Stimulated activated CD8-positive, alpha-beta memory T cell treated with anti-CD3 and anti-CD28 coated beads, Interleukin-4, amount 100 ng/mL, for 48 hours (primary cell): ENCODE data around the gene COPG1.

Source experiments
- DNase-seq: peaks from one replicate; pipeline ENCODE4 v3.0.0-alpha.2; 2020

COPG1 gene

DNA sequence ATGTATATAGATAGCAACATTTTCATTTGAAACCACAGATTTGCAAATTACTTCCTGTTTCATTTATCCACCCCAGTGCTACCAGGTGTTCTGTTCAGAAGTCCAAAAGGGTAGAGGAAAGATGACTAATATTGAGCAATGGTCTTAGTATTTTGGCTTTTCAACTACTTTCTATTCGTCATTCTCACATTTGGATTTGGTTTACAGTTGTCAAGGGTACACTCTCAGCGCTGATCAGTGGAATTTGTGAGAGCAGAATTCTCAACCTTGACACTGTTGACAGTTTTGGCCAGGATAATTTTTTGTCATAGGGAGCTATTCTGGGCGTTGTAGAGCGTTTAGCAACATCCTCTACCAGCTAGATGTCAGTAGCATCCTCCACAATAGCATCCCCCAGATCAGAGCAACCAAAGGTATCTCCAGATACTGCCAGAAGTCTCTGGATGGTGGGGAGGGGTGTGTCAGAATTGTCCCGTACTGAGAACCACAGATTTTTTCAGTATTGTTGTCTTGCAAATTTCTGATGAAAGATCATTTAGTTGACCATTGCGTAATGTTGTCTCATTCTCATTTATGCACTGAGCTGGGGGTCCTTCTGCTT lies 33.4 kb downstream of the COPG1 start:
- DNase-seq: no peak

DNA sequence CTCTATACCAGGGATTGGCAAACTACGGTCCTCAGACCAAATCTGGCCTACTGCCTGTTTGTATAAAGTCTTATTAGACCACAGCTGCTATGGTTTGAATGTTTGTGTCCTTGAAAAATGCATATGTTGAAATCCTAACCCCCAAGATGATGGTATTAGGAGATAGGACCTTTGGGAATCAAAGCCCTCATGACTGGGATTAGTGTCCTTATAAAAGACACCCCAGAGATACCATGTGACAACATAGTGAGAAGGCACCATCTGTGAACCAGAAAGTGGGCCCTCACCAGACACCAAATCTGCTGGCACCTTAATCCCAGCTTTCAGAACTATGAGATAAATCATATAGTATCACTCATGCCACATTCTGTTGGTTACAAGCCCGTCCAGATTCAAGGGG lies 36.7 kb downstream of the COPG1 start:
- DNase-seq: no peak

DNA sequence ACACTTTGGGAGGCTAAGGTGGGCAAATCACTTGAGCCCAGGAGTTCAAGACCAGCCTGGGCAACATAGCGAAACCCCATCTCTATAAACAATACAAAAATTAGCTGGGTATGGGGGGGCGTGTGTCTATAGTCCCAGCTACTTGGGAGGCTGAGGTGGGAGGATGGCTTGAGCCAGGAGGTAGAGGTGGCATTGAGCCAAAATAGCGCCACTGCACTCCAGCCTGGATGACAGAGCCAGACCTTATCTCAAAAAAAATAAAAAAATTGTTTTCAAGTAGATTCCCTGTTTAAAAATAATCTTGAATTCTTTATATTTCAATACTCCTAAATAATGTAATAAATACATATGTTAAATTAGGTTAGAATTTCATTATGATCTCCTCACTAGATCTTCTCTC lies 39.0 kb downstream of the COPG1 start:
- DNase-seq: no peak

DNA sequence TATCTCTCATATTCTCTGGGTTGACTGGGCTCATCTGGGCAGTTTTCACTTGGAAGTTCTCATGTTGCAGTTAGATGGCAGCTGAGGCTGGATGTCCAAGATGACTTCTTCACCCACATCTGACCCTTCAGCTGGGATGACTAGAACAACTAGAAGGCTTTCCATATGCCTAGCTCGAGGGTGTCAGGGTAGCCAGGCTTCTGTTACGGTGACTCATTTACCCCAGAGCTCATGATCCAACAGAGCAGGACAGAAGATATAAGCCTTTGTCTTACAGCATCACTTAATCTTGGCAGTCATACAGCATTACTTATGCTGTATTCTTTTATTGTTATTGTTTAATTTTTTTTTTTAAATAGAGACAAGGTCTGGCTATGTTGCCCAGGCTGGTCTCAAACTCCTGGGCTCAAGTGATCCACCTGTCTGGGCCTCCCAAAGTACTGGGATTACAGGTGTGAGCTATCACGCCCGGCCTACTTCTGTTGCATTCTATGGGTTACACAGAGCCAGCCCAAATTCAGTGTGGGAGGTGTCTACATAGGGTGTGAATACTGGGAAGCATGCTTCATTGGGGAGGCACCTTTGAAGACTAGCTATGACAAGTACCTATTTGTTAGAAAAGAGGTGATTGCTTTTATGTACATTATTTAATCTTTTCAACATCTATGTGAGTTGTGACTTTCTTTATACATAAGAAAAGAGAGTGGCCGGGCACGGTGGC lies 40.0 kb downstream of the COPG1 start:
- DNase-seq: no peak

DNA sequence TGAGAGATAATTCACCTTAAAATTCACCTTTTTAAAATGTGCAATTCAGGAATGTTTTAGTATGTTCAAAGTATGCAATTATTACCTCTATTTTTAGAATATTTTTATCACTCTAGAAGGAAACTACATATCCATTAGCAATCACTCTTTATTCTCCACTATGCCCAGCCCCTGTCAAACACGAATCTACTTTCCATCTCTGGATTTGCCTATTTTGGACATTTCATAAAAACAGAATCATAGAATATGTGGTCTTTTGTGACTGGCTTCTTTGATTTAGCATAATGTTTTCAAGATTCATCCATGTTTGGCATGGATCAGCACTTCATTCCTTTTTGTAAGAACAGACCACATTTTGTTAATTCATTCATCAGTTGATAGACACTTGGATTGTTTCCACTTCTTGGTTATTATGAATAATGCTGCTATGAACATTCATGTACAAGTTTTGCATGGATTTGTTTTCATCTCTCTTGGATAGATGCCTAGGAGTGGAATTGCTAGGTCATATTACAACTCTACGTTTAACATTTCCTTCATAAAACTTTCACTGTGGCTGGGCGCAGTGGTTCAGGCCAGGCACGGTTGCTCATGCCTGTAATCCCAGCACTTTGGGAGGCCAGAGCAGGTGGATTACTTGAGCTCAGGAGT lies 42.0 kb downstream of the COPG1 start:
- no peak for DNase-seq

DNA sequence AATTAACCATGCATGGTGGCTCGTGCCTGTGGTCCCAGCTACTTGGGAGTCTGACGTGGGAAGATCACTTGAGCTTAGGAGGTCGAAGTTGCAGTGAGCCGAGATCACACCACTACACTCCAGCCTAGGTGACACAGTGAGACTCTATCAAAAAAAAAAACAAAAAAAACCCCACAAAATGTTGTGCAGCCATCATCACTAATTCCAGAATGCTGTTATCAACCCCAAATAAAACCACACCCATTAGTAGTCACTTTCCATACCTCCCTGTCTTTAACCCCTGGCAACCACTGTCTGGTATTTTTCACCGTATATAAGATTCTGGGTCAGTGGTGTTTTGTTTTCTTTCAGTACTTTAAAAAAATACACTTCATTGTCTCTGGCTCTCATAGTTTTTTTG lies 45.9 kb downstream of the COPG1 start:
- no peak for DNase-seq

DNA sequence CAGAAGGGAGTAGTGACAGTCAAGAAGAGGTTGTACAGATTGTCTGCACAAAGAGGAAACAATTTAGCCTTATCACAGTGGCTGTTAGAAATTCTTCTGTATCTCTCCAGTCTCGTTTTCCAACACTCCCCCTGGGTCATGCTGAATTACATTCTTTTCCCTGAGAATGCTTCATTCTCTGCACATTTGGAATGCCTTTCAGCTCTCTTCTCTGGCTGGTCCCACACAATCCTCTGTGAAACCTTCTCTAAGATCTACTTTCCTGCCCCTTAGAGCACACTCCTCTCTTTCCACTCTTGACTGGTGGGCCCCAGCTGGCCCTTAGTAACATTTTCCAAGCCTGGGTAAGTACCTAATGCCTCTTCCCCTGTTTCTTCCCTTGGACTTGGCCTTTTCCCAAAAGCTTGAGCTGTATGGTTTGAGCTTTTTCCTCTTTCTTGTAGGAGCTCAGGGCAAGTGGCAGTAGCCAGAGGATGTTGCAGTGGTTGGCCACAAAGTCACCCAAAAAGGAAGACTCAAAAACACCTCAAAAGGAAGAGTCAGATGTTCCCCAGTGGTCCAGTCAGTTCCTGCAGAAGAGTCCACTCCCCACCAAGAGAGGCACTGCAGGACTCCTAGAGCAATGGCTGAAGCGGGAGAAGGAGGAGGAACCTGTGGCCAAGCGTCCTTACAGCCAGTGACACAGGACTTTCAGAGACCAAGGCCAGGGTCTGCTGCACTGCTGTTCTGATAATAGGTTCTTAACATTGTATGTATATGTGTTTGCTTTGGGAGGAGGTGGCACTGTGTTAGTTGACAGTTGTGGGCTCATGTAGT lies 54.9 kb downstream of the COPG1 start:
- DNase-seq: no peak

DNA sequence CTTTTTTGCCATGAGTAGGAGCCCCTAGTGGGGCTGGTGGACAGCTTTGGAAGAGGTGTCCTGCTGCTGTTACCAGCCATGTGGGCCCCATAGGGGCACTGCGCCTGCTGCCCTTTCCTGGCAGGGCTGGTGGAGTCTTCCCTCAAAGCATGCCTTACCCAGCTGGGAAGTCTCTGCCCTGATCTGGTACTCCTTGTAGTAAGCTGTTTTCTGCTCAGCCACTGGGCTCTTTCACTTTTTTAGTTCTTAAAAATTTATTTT lies 55.5 kb downstream of the COPG1 start:
- DNase-seq: no peak

DNA sequence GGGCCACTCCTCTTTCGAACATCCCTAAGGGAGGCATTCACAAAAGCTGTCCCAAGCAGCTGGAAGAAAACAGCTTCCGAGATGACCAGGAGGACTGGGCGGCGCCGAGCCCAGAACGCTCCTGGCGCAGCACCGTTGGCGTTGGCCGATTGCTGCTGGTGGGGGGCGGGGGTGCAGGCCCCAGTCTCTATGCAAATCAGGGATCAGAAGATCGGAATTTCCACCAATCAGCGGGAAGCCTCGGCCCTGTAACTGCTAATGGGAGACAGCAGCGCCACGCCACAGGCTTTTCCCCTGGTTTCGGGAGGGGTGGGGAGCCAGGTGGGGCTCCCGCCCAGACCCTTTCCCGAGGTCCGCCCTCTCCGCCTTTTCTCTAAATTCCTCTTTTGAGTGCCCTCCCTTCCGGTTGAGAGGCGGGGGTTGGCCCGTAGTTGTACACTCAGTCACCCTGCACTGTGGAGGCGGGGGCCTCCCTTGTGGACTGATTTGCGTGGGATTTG lies 56.2 kb downstream of the COPG1 start:
- DNase-seq: no peak

DNA sequence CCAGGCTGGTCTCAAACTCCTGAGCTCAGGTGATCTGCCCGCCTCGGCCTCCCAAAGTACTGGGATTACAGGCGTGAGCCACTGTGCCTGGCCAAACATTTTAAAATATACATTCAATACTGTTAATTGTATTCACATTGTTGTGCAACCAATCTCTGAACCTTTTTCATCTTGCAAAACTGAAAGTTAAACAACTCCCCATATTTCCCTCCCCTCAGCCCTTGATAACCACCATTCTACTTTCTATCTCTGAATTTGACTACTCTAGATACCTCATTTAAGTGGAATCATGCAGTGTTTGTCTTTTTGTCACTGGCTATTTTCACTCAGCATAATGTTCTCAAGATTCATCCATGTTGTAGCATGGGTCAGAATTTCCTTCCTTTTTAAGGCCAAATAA lies 59.2 kb downstream of the COPG1 start:
- DNase-seq: no peak

DNA sequence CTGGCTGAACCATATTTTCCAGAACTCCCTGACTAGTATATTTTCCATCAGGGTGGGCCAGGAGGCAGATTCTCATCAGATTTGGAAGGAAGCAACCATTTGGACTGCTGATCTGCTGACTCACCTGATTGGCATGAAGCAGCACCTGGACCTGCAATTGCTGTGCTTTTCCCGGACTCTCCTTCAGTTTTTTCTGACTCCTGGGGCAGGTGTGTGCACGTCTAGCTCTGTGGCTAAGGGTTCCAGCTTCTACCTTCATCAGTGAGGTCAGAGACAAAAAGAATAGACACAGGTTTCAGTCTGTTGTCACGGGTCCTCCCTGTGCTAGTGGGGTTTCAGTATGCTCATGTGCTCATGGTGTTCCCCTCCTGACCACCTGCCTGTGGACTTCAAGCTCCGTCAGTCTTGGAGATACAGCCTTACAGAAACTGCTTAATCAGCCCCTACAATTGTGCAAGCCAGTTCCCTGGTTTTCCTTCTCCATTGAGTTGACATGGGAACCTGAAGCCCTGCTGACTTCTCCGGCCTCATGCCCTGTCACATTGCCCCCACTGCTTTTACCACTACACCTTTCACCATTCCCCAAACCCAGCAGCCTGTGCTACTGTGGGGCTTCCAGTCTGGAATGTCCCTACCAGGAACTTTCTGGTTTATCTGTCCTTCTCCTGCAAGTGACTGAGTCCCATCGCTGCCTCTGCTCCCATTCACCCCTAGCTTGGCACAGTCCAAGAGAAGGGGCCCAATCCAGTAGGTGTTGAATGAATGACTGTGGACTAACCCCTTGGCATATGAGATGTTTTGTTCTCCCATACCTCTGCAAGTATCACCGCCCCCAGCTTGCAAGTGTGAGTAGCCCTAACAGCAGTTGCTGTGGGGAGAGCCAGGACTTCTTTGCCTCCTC lies 61.0 kb downstream of the COPG1 start:
- DNase-seq: no peak

DNA sequence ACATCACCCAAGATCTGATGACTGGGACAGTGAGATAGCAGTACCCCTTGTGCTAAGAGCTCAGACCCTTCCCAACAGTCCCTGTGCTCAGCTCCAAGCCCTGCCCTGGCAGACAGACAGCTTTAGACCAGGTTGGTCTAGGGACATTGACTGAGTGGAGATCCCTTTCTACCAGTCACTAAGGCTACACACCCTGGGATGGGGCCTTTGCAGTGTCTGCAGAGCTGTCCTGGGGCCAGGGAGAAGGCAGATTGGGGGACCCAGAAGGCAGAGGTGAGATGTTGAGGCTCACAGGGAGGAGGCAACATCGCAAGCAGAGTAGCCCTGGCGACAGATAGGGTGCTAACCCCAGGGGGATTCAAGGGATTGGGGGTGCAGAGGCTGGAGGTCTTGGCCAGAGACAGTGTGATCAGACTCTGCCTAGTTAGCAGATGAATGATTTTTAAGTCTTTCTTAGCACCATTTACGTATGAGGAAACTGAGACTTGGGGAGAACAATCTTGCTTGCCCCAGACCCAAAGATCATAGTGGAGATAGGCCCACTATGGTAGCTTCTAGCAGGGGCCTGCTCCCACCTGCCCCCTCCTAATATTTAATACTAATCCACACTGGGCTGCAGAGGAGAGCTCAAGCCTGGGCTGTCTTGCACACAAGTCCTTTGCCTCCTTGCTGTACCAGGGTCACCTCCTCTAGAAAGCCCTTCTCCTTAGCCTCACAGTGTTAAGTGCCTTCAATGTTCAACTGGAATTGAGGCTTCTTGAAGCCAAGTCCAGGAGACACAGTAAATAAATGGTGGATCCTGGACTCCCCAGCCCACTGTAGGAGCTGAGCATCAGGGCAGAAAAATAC lies 61.9 kb downstream of the COPG1 start:
- DNase-seq: no peak

DNA sequence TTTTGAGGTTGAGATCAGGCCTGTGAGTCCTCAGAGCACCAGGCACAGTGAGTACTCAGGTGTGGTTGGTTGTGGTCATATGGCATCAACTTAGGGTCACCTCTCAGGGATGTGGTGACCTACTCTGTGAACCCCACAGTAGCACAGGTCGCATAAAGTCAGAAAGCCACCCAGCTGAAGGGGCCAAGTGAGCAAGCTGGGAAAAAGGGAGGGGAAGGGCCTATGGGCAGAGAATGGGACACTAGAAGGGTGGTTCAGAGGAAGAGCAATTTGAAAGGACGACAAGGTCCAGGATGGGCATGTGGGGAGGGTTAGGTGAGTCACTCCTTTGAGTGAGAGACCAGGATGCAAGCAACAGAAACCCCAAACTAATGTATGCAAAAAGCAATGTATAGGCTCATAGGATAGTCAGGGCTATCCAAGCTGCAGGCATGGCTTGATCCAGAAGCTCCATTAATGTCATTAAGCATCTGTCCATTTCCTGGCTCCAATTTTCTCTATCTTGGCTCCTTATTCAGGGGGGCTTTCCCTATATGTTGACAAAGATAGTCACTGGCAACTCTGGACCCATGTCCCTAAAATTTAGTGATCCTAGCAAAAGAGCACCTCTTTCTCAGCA lies 62.7 kb downstream of the COPG1 start:
- DNase-seq: no peak

DNA sequence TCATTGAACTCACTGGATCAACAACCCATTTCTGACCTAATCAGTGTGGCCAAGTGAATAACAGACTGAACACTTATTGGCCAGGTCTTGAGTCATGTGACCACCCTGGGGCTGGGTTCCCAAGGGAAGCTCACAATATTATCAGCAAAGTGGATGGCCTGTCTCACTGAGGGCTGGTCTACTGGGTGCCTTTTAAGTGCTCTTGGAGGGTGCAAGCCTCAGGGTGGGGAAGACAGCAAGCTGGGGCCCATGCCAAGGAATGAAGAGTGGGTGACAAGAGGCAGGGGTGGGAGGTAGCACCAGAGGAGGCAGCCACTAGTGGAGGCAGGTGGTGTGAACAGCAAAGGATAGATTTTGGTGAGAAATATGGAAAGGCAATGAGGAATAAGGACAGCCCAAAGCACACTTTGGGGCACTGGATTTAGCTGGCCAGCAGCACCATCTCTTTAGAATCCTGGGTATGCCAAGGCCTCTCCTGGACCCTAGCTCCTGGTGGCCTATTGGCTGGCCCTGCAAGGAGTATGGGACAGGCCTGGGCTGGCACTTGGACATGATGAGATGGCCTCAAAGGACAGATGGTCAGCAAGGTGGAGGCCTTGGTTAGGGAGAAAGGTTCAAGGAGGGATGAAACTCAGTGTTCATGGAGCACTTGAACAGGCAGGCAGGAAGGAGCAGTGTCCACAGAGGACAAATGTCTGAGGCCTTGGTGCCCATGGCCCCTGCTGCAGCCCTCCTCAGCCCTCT lies 63.4 kb downstream of the COPG1 start:
- DNase-seq: no peak

DNA sequence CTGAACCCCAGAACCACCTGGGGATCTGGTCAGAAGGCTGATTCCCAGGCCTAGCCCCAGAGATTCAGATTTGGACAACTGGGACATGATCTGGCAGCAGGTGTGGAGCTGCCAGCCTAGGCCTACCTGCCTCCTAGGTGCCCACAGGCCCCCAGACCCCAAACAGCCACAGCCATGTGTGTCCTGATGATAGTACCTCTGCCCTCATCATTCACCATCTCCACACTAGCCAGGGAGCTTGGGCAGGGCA lies 63.9 kb downstream of the COPG1 start:
- no peak for DNase-seq

DNA sequence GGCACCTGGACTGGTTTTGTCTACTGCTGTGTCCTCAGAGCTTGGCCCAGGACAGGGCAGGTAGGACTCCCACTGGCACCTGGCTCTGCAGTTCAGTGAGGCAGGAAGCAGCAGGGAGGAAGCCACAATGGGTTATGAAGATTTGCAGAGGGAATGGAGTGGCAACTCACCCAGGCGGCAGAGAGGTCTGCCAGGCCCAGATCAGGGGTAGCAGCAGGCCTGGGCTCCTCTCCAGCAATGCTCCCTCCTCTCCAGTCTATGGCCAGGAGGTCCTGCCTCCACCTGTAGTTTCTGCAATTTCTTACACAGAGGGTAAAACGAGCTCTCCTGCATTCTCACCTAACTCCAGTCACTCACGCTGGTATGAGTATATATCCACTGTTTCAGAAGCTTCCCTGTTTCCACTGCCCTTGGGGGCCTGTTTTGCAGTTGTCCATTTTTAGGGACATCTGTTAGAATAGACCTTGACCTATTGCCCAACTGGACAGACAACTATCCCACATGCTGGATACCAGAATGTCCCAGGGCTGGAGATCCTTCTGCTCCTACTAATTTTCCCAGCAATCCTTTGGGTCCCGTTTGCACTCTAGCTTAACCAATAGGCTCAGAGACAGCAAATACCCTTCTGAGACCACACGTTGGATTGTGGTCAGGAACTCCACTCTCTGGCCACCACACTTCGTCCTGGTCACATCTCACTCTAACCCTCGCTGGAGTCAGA lies 64.4 kb downstream of the COPG1 start:
- peak; percentile 33 for DNase-seq

DNA sequence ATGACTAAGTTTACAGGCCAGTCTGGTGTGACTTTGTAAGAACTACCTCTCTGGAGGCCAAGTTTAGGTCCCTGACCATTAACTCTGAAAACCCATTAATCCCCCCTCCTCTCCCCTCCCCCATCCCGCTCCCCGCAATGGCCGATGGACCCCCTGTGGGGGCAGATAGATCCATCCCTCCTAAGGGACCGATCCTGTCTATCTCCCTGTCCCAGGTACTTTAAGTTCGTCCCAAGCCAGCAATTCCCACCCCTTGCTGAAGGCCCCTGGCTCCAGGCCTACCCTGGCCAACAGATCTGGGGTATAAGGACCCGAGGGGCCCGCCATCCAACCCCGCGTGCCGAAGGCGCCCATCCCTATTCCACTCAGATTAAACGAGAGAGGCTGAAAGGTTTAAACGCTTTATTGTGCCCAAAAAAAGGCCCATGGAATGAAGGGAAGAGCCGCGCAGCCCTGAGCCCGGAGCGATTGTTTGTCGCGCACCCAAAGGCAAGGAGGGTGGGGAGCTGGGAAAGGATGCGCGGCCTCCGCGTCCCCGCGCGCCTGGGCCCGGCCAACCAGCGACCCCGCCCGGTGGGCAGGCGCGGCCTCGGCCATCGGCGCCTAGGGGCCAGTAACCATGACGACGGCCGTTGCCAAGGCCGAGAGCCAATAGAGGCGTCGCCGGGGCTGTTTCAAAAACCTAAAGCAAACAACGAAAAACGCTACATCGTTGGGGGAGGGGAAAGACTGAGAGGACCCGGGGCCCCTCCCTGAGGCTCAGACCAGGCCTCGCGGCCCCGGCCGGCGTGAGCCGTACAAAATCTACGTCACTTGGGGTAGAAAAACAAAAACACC lies 65.2 kb downstream of the COPG1 start:
- peak; percentile 76 for DNase-seq

DNA sequence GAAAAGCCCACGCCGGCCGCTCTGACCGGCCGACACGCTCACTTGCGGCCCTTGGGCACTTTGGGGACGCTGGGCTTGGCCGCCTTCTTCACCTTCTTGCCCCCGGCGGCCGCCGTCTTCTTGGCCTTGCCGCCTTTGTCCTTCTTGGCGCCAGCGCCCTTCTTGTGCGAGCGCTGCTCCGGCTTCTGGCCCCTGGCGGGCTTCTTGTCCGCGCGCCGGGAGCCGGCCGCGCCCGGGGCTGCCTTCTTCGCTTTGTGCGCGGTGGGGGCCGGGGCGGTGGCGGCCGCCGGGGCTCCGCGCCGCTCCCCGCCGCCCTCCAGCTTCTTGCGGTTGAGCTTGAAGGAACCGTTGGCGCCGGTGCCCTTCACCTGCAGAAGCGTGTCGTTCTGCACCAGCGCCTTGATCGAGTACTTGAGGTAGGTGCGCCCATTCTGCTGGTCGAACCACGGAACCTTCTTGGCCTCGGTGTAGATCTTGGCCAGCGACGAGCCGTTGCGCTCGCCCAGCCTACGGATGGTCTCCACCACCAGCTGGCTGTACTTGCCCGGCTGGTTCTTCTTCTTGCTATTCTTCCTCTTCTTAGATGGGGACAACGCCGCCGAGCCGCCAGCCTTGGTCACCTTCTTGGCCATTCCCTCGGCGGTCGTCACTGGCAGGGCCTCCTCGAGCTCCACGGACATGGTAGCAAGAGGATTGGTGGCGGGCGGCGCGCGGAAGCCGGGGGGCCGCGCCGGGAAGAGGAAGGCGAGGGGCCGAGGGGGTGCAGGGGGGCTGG lies 66.0 kb downstream of the COPG1 start:
- peak; percentile 60 for DNase-seq

DNA sequence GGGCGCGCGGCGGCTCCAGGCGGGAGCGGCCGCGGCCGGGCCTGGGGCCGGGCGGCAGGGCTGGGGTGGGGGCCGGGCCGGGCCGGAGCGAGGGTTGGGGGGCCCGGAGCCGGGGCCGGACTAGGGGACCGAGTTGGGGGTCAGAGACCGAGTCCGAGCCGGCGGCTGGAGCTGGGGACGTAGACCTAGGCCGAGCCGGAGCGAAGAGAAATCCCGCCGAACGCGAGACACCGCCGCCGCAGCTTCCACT lies 66.5 kb downstream of the COPG1 start:
- DNase-seq: no peak
